CD4-positive, CD25-positive, alpha-beta regulatory T cell (primary cell): Measurements from ENCODE around the gene B3GNT3. TPM values are rescaled to one million over a fixed set of nuclear protein-coding genes. Genes with fewer than 3 reads are reported as not detected.
A peak's percentile ranks its signal among the peaks of the same experiment; 100 is the strongest.

ENCODE experiments used
- ATAC-seq, 2 donors: fragments of 150-1000 bp; cut with Tn5 transposase; one replicate each; pipeline ENCODE4 v1.10.0; 2021; ENCODE audit warnings: low read depth in 2 of 2, moderate number of reproducible peaks in 2 of 2, moderate library complexity in 1 of 2
- DNase-seq, 3 donors: peaks; one replicate each; pipeline versions ENCODE4 v3.0.0 to v3.0.0-alpha.2; 2012 to 2022; ENCODE audit warnings: mixed read lengths in 1 of 3
- H3K27ac ChIP-seq: one replicate; pipeline ENCODE4 v1.7.0; 2013; ENCODE audit warnings: mild to moderate bottlenecking, low read length; ENCODE audit not compliant: insufficient read depth, poor library complexity, severe bottlenecking
- H3K27me3 ChIP-seq: one replicate; pipeline ENCODE4 v1.7.0; 2013; ENCODE audit warnings: low read length; ENCODE audit not compliant: control insufficient read depth, insufficient read depth
- H3K36me3 ChIP-seq: one replicate; pipeline ENCODE4 v1.7.0; 2013; ENCODE audit warnings: mild to moderate bottlenecking, low read length, moderate library complexity; ENCODE audit not compliant: control insufficient read depth, insufficient read depth
- H3K4me1 ChIP-seq: 2 replicates; pipeline ENCODE4 v1.7.0; 2013; ENCODE audit warnings: mild to moderate bottlenecking, low read length; ENCODE audit not compliant: insufficient read depth, control insufficient read depth, poor library complexity, severe bottlenecking
- H3K4me3 ChIP-seq: one replicate; pipeline ENCODE4 v1.7.0; 2013; ENCODE audit warnings: low read depth, mild to moderate bottlenecking, low read length, moderate library complexity
- H3K9me3 ChIP-seq, 2 experiments: 1 replicate in 1 of 2; 2 replicates in 1 of 2; pipeline ENCODE4 v1.7.0; 2013; ENCODE audit warnings: low read length in 2 of 2, mild to moderate bottlenecking in 1 of 2, moderate library complexity in 1 of 2; ENCODE audit not compliant: control insufficient read depth in 2 of 2
- H3K27ac Mint-ChIP-seq, 3 donors: one replicate each; pipeline ENCODE4 v1.8.0; 2020 to 2022; ENCODE audit warnings: mild to moderate bottlenecking in 3 of 3, mixed read lengths in 3 of 3, moderate library complexity in 2 of 3
- H3K27me3 Mint-ChIP-seq: one replicate; pipeline ENCODE4 v1.8.0; 2022; ENCODE audit warnings: mild to moderate bottlenecking, mixed read lengths
- H3K36me3 Mint-ChIP-seq: one replicate; pipeline ENCODE4 v1.8.0; 2020; ENCODE audit warnings: mixed read lengths
- H3K4me1 Mint-ChIP-seq, 4 donors: one replicate each; pipeline ENCODE4 v1.8.0; 2020 to 2022; ENCODE audit warnings: mixed read lengths in 4 of 4, mild to moderate bottlenecking in 1 of 4
- H3K4me3 Mint-ChIP-seq, 4 donors: one replicate each; pipeline ENCODE4 v1.8.0; 2020 to 2022; ENCODE audit warnings: mild to moderate bottlenecking in 4 of 4, mixed read lengths in 4 of 4, moderate library complexity in 3 of 4
- H3K9me3 Mint-ChIP-seq, 7 donors: one replicate each; pipeline ENCODE4 v1.8.0; 2020 to 2022; ENCODE audit warnings: mixed read lengths in 7 of 7, mild to moderate bottlenecking in 3 of 7, moderate library complexity in 2 of 7
- polyA plus RNA-seq, 4 donors: library from polyadenylated mRNA; unstranded; fragments of 300-500 nt; fragmentation: Illumina TruSeq; gene quantifications; one replicate each; pipeline ENCODE4 v1.2.3, GENCODE V29; 2021
- total RNA-seq: library from RNA; stranded (reverse); gene quantifications from one replicate; pipeline ENCODE4 v1.2.3, GENCODE V29; 2022

Gene B3GNT3
- total RNA-seq (0.47 TPM), polyA plus RNA-seq (under 1 TPM in 1 of 4 donors, not detected in 3; 0.27 TPM)

- no peak within 1 kb of the TSS for H3K27ac ChIP-seq
- H3K9me3 Mint-ChIP-seq = no peaks in the 10 kb centered on the region
- H3K36me3 ChIP-seq = no peaks in the 10 kb centered on the region
- ATAC-seq (no peak), DNase-seq (peak in 1 of 3 donors; percentile 7)
- H3K36me3 Mint-ChIP-seq = no peaks in the 10 kb centered on the region
- peaks cover 28% of the 10 kb centered on the region for H3K4me1 ChIP-seq
- H3K4me3 ChIP-seq = no peak within 1 kb of the TSS
- peak within 1 kb of the TSS in 3 of 4 donors; percentile 19 to 72 (median 58) for H3K4me3 Mint-ChIP-seq
- peaks cover 38% of the 10 kb centered on the region for H3K27me3 Mint-ChIP-seq
- H3K27ac Mint-ChIP-seq = peak within 1 kb of the TSS in 2 of 3 donors; percentile 5 to 83
- H3K9me3 ChIP-seq = no peaks in the 10 kb centered on the region
- H3K27me3 ChIP-seq = no peaks in the 10 kb centered on the region
- H3K4me1 Mint-ChIP-seq = peaks cover 0 to 64% (median 22%) of the 10 kb centered on the region in 4 donors
Measured at GRCh38 chr19:17794731-17795494, at the start of gene B3GNT3. B3GNT3 (plus strand) TSS chr19:17795138; CDS start chr19:17807808, 12,670 bp downstream.

GRCh38 chr19:17747205-17748098 lies 47.5 kb upstream of the B3GNT3 start:
- Mint-ChIP-seq H3K36me3 (peaks cover 3% of the 10 kb centered on the region), H3K27me3 (no peaks in the 10 kb centered on the region), H3K9me3 (no peaks in the 10 kb centered on the region), H3K4me1 (peaks cover 0 to 57% (median 28%) of the 10 kb centered on the region in 4 donors), H3K27ac (peak overlapping the region; percentile 9 to 71 (median 38)), H3K4me3 (peak overlapping the region; percentile 92 to 94 (median 94))
- Histone ChIP-seq H3K9me3 (no peaks in the 10 kb centered on the region), H3K4me1 (peaks cover 46% of the 10 kb centered on the region), H3K4me3 (peak overlapping the region; percentile 62), H3K36me3 (no peaks in the 10 kb centered on the region), H3K27me3 (no peaks in the 10 kb centered on the region), H3K27ac (peak overlapping the region; percentile 49)
- ATAC-seq (peak; percentile 91 to 93), DNase-seq (peak; percentile 92 to 97 (median 95))

- DNase-seq (no peak), ATAC-seq (no peak)
- Mint-ChIP-seq H3K4me3 (peak overlapping the region; percentile 92 to 94 (median 94)), H3K36me3 (peaks cover 3% of the 10 kb centered on the region), H3K4me1 (peaks cover 0 to 68% (median 32%) of the 10 kb centered on the region in 4 donors), H3K27me3 (no peaks in the 10 kb centered on the region), H3K27ac (peak overlapping the region; percentile 58 to 97 (median 95)), H3K9me3 (no peaks in the 10 kb centered on the region)
- no peaks in the 10 kb centered on the region for H3K9me3 ChIP-seq
- H3K27me3 ChIP-seq = no peaks in the 10 kb centered on the region
- peak overlapping the region; percentile 88 for H3K4me3 ChIP-seq
- H3K4me1 ChIP-seq = peaks cover 59% of the 10 kb centered on the region
- no peaks in the 10 kb centered on the region for H3K36me3 ChIP-seq
- H3K27ac ChIP-seq = peak overlapping the region; percentile 38
Measured at GRCh38 chr19:17748884-17749638, 45.9 kb upstream of the B3GNT3 start.

GRCh38 chr19:17749912-17750317 lies 45.0 kb upstream of the B3GNT3 start:
- Histone ChIP-seq H3K27me3 (no peaks in the 10 kb centered on the region), H3K9me3 (no peaks in the 10 kb centered on the region), H3K36me3 (peaks cover 8% of the 10 kb centered on the region), H3K4me1 (peaks cover 68% of the 10 kb centered on the region), H3K27ac (peak overlapping the region; percentile 38), H3K4me3 (peak overlapping the region; percentile 88)
- Mint-ChIP-seq H3K4me3 (peak overlapping the region; percentile 92 to 94 (median 94)), H3K4me1 (peaks cover 0 to 71% (median 37%) of the 10 kb centered on the region in 4 donors), H3K27ac (peak overlapping the region; percentile 34 to 97 (median 95)), H3K36me3 (peaks cover 8% of the 10 kb centered on the region), H3K27me3 (no peaks in the 10 kb centered on the region), H3K9me3 (peaks cover 0 to 1% (median 0%) of the 10 kb centered on the region in 7 donors)
- DNase-seq = peak in 1 of 3 donors; percentile 44
- no peak for ATAC-seq

GRCh38 chr19:17751103-17751911 lies 43.6 kb upstream of the B3GNT3 start, which contains the start of gene FCHO1:
FCHO1 (plus strand) TSS chr19:17751477; CDS start chr19:17755165, 3,688 bp downstream.
- Histone ChIP-seq H3K4me1 (peaks cover 78% of the 10 kb centered on the region), H3K27ac (peak within 1 kb of the TSS; percentile 85), H3K9me3 (no peaks in the 10 kb centered on the region), H3K36me3 (peaks cover 17% of the 10 kb centered on the region), H3K27me3 (no peaks in the 10 kb centered on the region), H3K4me3 (peak within 1 kb of the TSS; percentile 88)
- peaks cover 20% of the 10 kb centered on the region for H3K36me3 Mint-ChIP-seq
- peak; percentile 79 to 95 (median 85) for DNase-seq
- peak within 1 kb of the TSS; percentile 95 to 97 (median 96) for H3K27ac Mint-ChIP-seq
- peaks cover 0 to 1% (median 0%) of the 10 kb centered on the region in 7 donors for H3K9me3 Mint-ChIP-seq
- ATAC-seq = peak; percentile 76
- no peaks in the 10 kb centered on the region for H3K27me3 Mint-ChIP-seq
- peak within 1 kb of the TSS; percentile 92 to 94 (median 94) for H3K4me3 Mint-ChIP-seq
- peaks cover 0 to 83% (median 43%) of the 10 kb centered on the region in 4 donors for H3K4me1 Mint-ChIP-seq

GRCh38 chr19:17751912-17752273 lies 43.0 kb upstream of the B3GNT3 start:
- H3K36me3 ChIP-seq = peaks cover 21% of the 10 kb centered on the region
- H3K36me3 Mint-ChIP-seq = peaks cover 24% of the 10 kb centered on the region
- H3K27me3 Mint-ChIP-seq = no peaks in the 10 kb centered on the region

More at GRCh38 chr19:17751912-17752273, 43.0 kb upstream of the B3GNT3 start:
- peak overlapping the region; percentile 85 for H3K27ac ChIP-seq
- H3K4me1 Mint-ChIP-seq = peaks cover 0 to 82% (median 42%) of the 10 kb centered on the region in 4 donors
- peaks cover 0 to 1% (median 0%) of the 10 kb centered on the region in 7 donors for H3K9me3 Mint-ChIP-seq
- peaks cover 78% of the 10 kb centered on the region for H3K4me1 ChIP-seq
- H3K4me3 ChIP-seq = peak overlapping the region; percentile 88
- H3K9me3 ChIP-seq = no peaks in the 10 kb centered on the region
- peak in 1 of 3 donors; percentile 28 for DNase-seq
- ATAC-seq = no peak
- peak overlapping the region; percentile 92 to 94 (median 94) for H3K4me3 Mint-ChIP-seq
- no peaks in the 10 kb centered on the region for H3K27me3 ChIP-seq
- peak overlapping the region; percentile 95 to 97 (median 96) for H3K27ac Mint-ChIP-seq
